Smooth muscle cell (in vitro differentiated cells): ENCODE measurements around the gene DGAT2. TPM values are rescaled to one million over a fixed set of nuclear protein-coding genes. Genes with fewer than 3 reads are reported as not detected.

ENCODE experiments used
- DNase-seq: peaks from one replicate; lab custom pipeline; 2025; ENCODE audit not compliant: unreplicated experiment; lab: John Stamatoyannopoulos, UW
- H2AFZ ChIP-seq: fragments of 200-600 bp; sonication (generic); 2 replicates; pipeline ENCODE4 v1.6.0; 2016; ENCODE audit warnings: antibody characterized with exemption, low read depth, mild to moderate bottlenecking
- H3F3A ChIP-seq: fragments of 200-600 bp; sonication (generic); 2 replicates; pipeline ENCODE4 v1.6.0; 2017; ENCODE audit warnings: antibody characterized with exemption, low read depth
- H3K27ac ChIP-seq: fragments of 200-600 bp; sonication (generic); 2 replicates; pipeline ENCODE4 v1.5.1; 2016; ENCODE audit warnings: low read depth, mild to moderate bottlenecking
- H3K27me3 ChIP-seq: fragments of 200-600 bp; sonication (generic); 2 replicates; pipeline ENCODE4 v1.6.1; 2016; ENCODE audit warnings: low read depth, mild to moderate bottlenecking
- H3K36me3 ChIP-seq: fragments of 200-600 bp; sonication (generic); 2 replicates; pipeline ENCODE4 v1.5.1; 2016; ENCODE audit warnings: low read depth
- H3K4me1 ChIP-seq: fragments of 200-600 bp; sonication (generic); 2 replicates; pipeline ENCODE4 v1.5.1; 2016; ENCODE audit warnings: low read depth
- H3K4me2 ChIP-seq: fragments of 200-600 bp; sonication (generic); 2 replicates; pipeline ENCODE4 v1.6.0; 2016; ENCODE audit warnings: mild to moderate bottlenecking
- H3K4me3 ChIP-seq: fragments of 200-600 bp; sonication (generic); 2 replicates; pipeline ENCODE4 v1.5.1; 2016; ENCODE audit warnings: mild to moderate bottlenecking
- H3K79me2 ChIP-seq: fragments of 200-600 bp; sonication (generic); 2 replicates; pipeline ENCODE4 v1.6.0; 2016; ENCODE audit warnings: low read depth, mild to moderate bottlenecking
- H3K9ac ChIP-seq: fragments of 200-600 bp; sonication (generic); 2 replicates; pipeline ENCODE4 v1.6.0; 2016; ENCODE audit warnings: low read depth
- H3K9me3 ChIP-seq: fragments of 200-600 bp; sonication (generic); replicated peaks from 2 replicates; pipeline ENCODE4 v1.5.1; 2016; ENCODE audit warnings: low read depth
- H4K20me1 ChIP-seq: fragments of 200-600 bp; sonication (generic); 2 replicates; pipeline ENCODE4 v1.6.0; 2016; ENCODE audit warnings: low read depth
- WGBS: methylation state at CpG from one replicate; pipeline ENCODE4 v1.1.7; 2016; ENCODE audit warnings: low lambda C conversion rate; 5-methylcytosine and 5-hydroxymethylcytosine counted together
- polyA plus RNA-seq: library from polyadenylated mRNA; unstranded; fragments of >200 nt; fragmentation: Nextera tagmentation; extraction: Ambion mirVana; gene quantifications from 2 replicates; pipeline ENCODE4 v1.2.1, GENCODE V29; 2016
- total RNA-seq: library from RNA; depleted of rRNA; stranded (reverse); fragments of >200 nt; gene quantifications from 2 replicates; pipeline ENCODE4 v1.2.3, GENCODE V29; 2014
- TF ChIP-seq, protein P1 (sequence below): fragments of 200-600 bp; sonication (generic); IDR thresholded peaks from 2 replicates; pipeline ENCODE4 v1.5.1; 2017; ENCODE audit warnings: borderline replicate concordance, mild to moderate bottlenecking, antibody characterized with exemption; ENCODE audit not compliant: insufficient read depth, poor library complexity, severe bottlenecking

The DGAT2 gene
- total and polyA plus RNA-seq, 2 experiments from 2014 or later = 1.5 to 3.7 TPM

DNA sequence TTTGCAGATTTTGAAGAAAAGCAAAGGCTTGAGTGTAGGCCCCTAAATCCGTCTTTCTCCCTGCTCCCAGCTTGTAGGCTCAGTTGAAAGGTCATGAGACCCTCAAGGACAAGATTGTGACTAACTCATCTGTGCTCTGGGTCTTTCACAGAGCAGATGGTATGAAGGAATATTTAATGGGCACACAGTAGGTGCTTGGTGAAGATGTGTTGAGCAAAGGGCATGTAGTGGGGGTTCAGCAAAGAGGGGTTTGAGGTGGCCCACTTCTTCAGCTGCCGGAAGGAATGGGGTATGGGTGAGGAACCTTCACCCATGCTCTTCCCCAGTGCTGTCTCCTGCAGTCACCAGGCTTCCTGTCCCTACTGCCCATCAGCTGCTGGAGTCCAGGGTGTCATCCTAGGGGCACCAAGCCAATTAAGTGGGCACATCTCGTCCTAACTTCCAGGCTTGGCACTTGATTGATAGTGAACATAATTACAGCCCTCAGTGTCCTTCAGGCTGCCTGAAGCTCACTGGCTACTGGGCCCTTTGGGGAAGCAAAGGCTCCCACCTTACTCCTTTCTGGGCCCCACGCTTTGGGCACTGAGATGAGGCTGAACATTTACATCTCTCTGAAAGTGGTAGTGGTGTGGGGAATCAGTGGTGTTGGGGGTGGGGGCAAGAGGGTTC, 15.0 kb downstream of the DGAT2 start:
- no peak for DNase-seq
- Histone ChIP-seq H3K9me3 (no peaks in the 10 kb centered on the region), H3K9ac (no peak overlapping the region), H3K27ac (no peak overlapping the region), H3K79me2 (no peaks in the 10 kb centered on the region), H3F3A (no peaks in the 10 kb centered on the region), H3K4me3 (no peak overlapping the region), H3K36me3 (no peaks in the 10 kb centered on the region), H3K27me3 (no peaks in the 10 kb centered on the region), H3K4me2 (no peak overlapping the region), H3K4me1 (no peaks in the 10 kb centered on the region), H2AFZ (no peak overlapping the region), H4K20me1 (no peaks in the 10 kb centered on the region)
- TF ChIP-seq, protein P1, sequence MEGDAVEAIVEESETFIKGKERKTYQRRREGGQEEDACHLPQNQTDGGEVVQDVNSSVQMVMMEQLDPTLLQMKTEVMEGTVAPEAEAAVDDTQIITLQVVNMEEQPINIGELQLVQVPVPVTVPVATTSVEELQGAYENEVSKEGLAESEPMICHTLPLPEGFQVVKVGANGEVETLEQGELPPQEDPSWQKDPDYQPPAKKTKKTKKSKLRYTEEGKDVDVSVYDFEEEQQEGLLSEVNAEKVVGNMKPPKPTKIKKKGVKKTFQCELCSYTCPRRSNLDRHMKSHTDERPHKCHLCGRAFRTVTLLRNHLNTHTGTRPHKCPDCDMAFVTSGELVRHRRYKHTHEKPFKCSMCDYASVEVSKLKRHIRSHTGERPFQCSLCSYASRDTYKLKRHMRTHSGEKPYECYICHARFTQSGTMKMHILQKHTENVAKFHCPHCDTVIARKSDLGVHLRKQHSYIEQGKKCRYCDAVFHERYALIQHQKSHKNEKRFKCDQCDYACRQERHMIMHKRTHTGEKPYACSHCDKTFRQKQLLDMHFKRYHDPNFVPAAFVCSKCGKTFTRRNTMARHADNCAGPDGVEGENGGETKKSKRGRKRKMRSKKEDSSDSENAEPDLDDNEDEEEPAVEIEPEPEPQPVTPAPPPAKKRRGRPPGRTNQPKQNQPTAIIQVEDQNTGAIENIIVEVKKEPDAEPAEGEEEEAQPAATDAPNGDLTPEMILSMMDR = no peak
- WGBS = 97% methylated on average over 4 of the region's 4 CpGs

DNA sequence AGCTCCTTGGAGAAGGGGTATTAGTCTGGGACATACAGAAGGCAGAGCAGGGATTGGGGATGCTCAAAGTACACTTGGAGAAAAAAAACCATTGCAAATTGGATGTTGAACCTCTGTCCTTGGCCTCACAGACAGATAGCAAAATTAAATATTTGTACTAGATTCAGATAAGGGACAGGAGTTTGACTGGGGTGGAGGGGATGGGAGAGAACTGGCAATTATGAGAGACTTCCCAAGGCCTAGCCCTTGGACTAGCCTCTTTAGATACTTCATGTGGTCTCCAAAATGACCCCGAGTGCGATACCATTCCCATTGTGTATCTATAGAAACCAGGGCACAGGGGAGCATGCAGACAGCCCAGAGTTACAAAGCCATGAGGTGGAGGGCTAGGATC, 15.5 kb downstream of the DGAT2 start:
- TF ChIP-seq, protein P1 = no peak
- 95% methylated on average over 2 of the region's 2 CpGs for WGBS
- Histone ChIP-seq H4K20me1 (no peaks in the 10 kb centered on the region), H3K27me3 (no peaks in the 10 kb centered on the region), H3K4me1 (no peaks in the 10 kb centered on the region), H3K27ac (no peak overlapping the region), H3K9me3 (no peaks in the 10 kb centered on the region), H3F3A (no peaks in the 10 kb centered on the region), H2AFZ (no peak overlapping the region), H3K4me3 (no peak overlapping the region), H3K4me2 (no peak overlapping the region), H3K79me2 (no peaks in the 10 kb centered on the region), H3K9ac (no peak overlapping the region), H3K36me3 (no peaks in the 10 kb centered on the region)
- no peak for DNase-seq

DNA sequence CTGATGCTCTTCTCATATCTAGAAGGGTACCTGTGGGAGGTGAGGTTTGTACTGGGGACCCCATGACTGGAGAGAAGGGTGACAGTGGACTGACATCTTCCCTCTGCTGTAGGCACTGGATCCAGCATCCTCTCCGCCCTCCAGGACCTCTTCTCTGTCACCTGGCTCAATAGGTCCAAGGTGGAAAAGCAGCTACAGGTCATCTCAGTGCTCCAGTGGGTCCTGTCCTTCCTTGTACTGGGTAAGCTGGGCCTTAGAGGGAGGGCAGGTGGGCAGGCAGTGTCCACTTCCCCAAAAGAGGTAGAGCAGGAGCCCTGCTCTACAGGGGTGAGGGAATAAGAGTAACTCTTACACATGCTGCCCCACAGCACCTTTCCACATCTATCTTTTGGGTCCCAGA, 15.9 kb downstream of the DGAT2 start:
- Histone ChIP-seq H3K36me3 (no peaks in the 10 kb centered on the region), H3K27me3 (no peaks in the 10 kb centered on the region), H3K79me2 (no peaks in the 10 kb centered on the region), H2AFZ (no peak overlapping the region), H3K9me3 (no peaks in the 10 kb centered on the region), H3K4me2 (no peak overlapping the region), H3K4me3 (no peak overlapping the region), H3F3A (no peaks in the 10 kb centered on the region), H3K27ac (no peak overlapping the region), H4K20me1 (no peaks in the 10 kb centered on the region), H3K9ac (no peak overlapping the region), H3K4me1 (no peaks in the 10 kb centered on the region)
- 88% methylated on average over 1 of the region's 1 CpG for WGBS
- TF ChIP-seq, protein P1 = no peak
- DNase-seq = no peak

DNA sequence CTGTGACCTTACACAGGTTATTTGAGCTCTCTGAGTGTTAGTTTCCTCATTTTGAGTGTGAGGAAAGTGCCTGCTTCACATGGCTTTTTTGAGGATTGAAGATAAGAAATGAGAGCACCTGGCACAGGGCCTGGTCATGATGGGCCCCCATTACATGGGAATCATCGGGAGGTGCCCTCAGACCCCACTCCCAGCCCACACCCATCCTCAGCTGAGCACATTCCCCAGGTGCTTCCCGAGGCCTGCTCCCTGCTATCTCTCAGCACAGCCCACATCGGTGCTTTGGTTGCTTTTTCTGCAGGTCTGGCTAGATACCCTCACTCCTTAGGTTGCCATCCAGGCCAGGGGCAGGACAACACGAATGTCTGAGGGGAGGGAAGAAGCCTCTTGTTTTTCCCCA, 16.6 kb downstream of the DGAT2 start:
- Histone ChIP-seq H3K9me3 (no peaks in the 10 kb centered on the region), H3K27me3 (no peaks in the 10 kb centered on the region), H3K4me2 (no peak overlapping the region), H3K4me3 (no peak overlapping the region), H3K27ac (no peak overlapping the region), H3K4me1 (no peaks in the 10 kb centered on the region), H3K36me3 (no peaks in the 10 kb centered on the region), H3K9ac (no peak overlapping the region), H3K79me2 (no peaks in the 10 kb centered on the region), H4K20me1 (no peaks in the 10 kb centered on the region), H2AFZ (no peak overlapping the region), H3F3A (no peaks in the 10 kb centered on the region)
- DNase-seq = no peak
- TF ChIP-seq, protein P1 = no peak
- 85% methylated on average over 4 of the region's 4 CpGs for WGBS
